CD4-positive, alpha-beta T cell (primary cell): Measurements from ENCODE around the gene RAD51B. TPM values are rescaled to one million over a fixed set of nuclear protein-coding genes. Genes with fewer than 3 reads are reported as not detected.

Experiments
- ATAC-seq: fragments of 200-7000 bp; cut with Tn5 transposase; one replicate; pipeline ENCODE4 v1.10.0; 2022; ENCODE audit warnings: mild to moderate bottlenecking; ENCODE audit not compliant: poor library complexity
- CTCF ChIA-PET: fragments of 350-600 bp; sonication (Branson Sonifier 250); formaldehyde crosslinking; loops from one replicate; lab custom pipeline; 2021; ENCODE audit warnings: antibody characterized with exemption, inconsistent platforms; lab: Charles Lee
- POLR2A ChIA-PET: fragments of 350-600 bp; sonication (Branson Sonifier 250); formaldehyde crosslinking; loops from one replicate; lab custom pipeline; 2021; ENCODE audit warnings: antibody characterized with exemption, inconsistent platforms; lab: Charles Lee
- DNase-seq, 14 experiments: peaks; one replicate each; pipeline ENCODE4 v3.0.0-alpha.2; 2013 to 2020; ENCODE audit warnings: mixed read lengths in 2 of 14
- H3K27ac ChIP-seq, 2 donors: one replicate each; pipeline versions ENCODE4 v1.5.1 to v1.7.0; 2013; ENCODE audit warnings: low read length in 2 of 2, low read depth in 1 of 2, mild to moderate bottlenecking in 1 of 2
- H3K27me3 ChIP-seq, 2 experiments: 1 replicate in 1 of 2; 2 replicates in 1 of 2; pipeline versions ENCODE4 v1.6.1 to v1.7.0; 2013; ENCODE audit warnings: low read length in 2 of 2, control low read depth in 1 of 2, mild to moderate bottlenecking in 1 of 2, moderate library complexity in 1 of 2; ENCODE audit not compliant: insufficient read depth in 2 of 2, control insufficient read depth in 1 of 2
- H3K36me3 ChIP-seq: one replicate; pipeline ENCODE4 v1.6.1; 2013; ENCODE audit warnings: low read length, control low read depth; ENCODE audit not compliant: insufficient read depth
- H3K4me1 ChIP-seq: one replicate; pipeline ENCODE4 v1.6.1; 2013; ENCODE audit warnings: low read length, control low read depth; ENCODE audit not compliant: insufficient read depth
- H3K4me3 ChIP-seq: one replicate; pipeline ENCODE4 v1.5.1; 2013; ENCODE audit warnings: mild to moderate bottlenecking, low read length, moderate library complexity
- H3K9me3 ChIP-seq, 2 experiments: 1 replicate in 1 of 2; 2 replicates in 1 of 2; pipeline versions ENCODE4 v1.6.1 to v1.7.0; 2013; ENCODE audit warnings: low read length in 2 of 2, mild to moderate bottlenecking in 2 of 2, control low read depth in 1 of 2, moderate library complexity in 1 of 2; ENCODE audit not compliant: control insufficient read depth in 1 of 2, insufficient read depth in 1 of 2
- H3K27ac Mint-ChIP-seq: one replicate; pipeline ENCODE4 v1.8.0; 2020; ENCODE audit warnings: mixed read lengths
- H3K27me3 Mint-ChIP-seq: one replicate; pipeline ENCODE4 v1.8.0; 2021; ENCODE audit warnings: mixed read lengths
- H3K36me3 Mint-ChIP-seq: one replicate; pipeline ENCODE4 v1.8.0; 2021; ENCODE audit warnings: low read depth, mixed read lengths
- H3K4me1 Mint-ChIP-seq: one replicate; pipeline ENCODE4 v1.8.0; 2021; ENCODE audit warnings: low read depth, mixed read lengths
- H3K4me3 Mint-ChIP-seq: one replicate; pipeline ENCODE4 v1.8.0; 2020; ENCODE audit warnings: mild to moderate bottlenecking, mixed read lengths
- H3K9me3 Mint-ChIP-seq: one replicate; pipeline ENCODE4 v1.8.0; 2020; ENCODE audit warnings: mixed read lengths
- intact Hi-C, 2 experiments: fragments of 100-400 bp; cut with DNase I in 1 of 2; cut with micrococcal nuclease in 1 of 2; formaldehyde crosslinking; loops; one replicate each; pipeline versions ENCODE4 v1.15.1 to v1.9.0; 2023 to 2025; cut with DNase I, micrococcal nuclease
- total RNA-seq, 174 experiments: library from RNA in 2 of 174; stranded (reverse) in 2 of 174; gene quantifications; one replicate each; pipeline ENCODE4 v1.2.3 and lab custom pipeline; 2021 to 2026
- TF ChIP-seq, protein P1 (sequence below): fragments of 200-600 bp; IDR thresholded peaks from one replicate; pipeline ENCODE4 v1.8.0; 2022; ENCODE audit warnings: antibody characterized with exemption, mild to moderate bottlenecking

RAD51B gene
- total RNA-seq, 2 experiments from 2014 or later = 18.4 to 20.0 TPM

- Mint-ChIP-seq H3K36me3 (no peaks in the 10 kb centered on the region), H3K27me3 (no peaks in the 10 kb centered on the region), H3K9me3 (no peaks in the 10 kb centered on the region), H3K4me3 (no peak overlapping the region), H3K27ac (no peak overlapping the region), H3K4me1 (peaks cover 44% of the 10 kb centered on the region)
- ChIA-PET CTCF (interaction anchor here (0.5 to 1.0 kb wide), 5 partner anchors 12 to 777 kb away, joined by 3 read pairs; no protein-coding TSS in a partner anchor), POLR2A (interaction anchor here (1.1 kb wide), 1 partner anchor 37 kb away, joined by 3 read pairs; no protein-coding TSS in a partner anchor)
- no peaks in the 10 kb centered on the region for H3K9me3 ChIP-seq
- ATAC-seq = no peak
- DNase-seq = peak in 1 of 14 experiments; percentile 20
- no peak overlapping the region for H3K4me3 ChIP-seq
- no peaks in the 10 kb centered on the region for H3K27me3 ChIP-seq
- peaks cover 9% of the 10 kb centered on the region for H3K4me1 ChIP-seq
- H3K27ac ChIP-seq = no peak overlapping the region
- H3K36me3 ChIP-seq = no peaks in the 10 kb centered on the region
- intact Hi-C loops = no loop called here
- TF ChIP-seq, protein P1, sequence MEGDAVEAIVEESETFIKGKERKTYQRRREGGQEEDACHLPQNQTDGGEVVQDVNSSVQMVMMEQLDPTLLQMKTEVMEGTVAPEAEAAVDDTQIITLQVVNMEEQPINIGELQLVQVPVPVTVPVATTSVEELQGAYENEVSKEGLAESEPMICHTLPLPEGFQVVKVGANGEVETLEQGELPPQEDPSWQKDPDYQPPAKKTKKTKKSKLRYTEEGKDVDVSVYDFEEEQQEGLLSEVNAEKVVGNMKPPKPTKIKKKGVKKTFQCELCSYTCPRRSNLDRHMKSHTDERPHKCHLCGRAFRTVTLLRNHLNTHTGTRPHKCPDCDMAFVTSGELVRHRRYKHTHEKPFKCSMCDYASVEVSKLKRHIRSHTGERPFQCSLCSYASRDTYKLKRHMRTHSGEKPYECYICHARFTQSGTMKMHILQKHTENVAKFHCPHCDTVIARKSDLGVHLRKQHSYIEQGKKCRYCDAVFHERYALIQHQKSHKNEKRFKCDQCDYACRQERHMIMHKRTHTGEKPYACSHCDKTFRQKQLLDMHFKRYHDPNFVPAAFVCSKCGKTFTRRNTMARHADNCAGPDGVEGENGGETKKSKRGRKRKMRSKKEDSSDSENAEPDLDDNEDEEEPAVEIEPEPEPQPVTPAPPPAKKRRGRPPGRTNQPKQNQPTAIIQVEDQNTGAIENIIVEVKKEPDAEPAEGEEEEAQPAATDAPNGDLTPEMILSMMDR = no peak
These were observed 489.3 kb downstream of the RAD51B start for GRCh38 chr14:68308726-68309520.

GRCh38 chr14:68309616-68310015 lies 490.0 kb downstream of the RAD51B start:
- Histone ChIP-seq H3K27me3 (no peaks in the 10 kb centered on the region), H3K27ac (no peak overlapping the region), H3K36me3 (no peaks in the 10 kb centered on the region), H3K4me1 (peaks cover 9% of the 10 kb centered on the region), H3K4me3 (no peak overlapping the region), H3K9me3 (no peaks in the 10 kb centered on the region)
- H3K27me3 Mint-ChIP-seq = no peaks in the 10 kb centered on the region
- TF ChIP-seq, protein P1 = no peak
- no peaks in the 10 kb centered on the region for H3K36me3 Mint-ChIP-seq
- DNase-seq (peak in 2 of 14 experiments; percentile 18 to 24), ATAC-seq (no peak)
- POLR2A ChIA-PET = no interaction called here
- H3K4me1 Mint-ChIP-seq = peaks cover 45% of the 10 kb centered on the region
- H3K9me3 Mint-ChIP-seq = no peaks in the 10 kb centered on the region
- no peak overlapping the region for H3K27ac Mint-ChIP-seq
- H3K4me3 Mint-ChIP-seq = no peak overlapping the region
- CTCF ChIA-PET = no interaction called here
- intact Hi-C loops = no loop called here

- intact Hi-C loops = no loop called here
- H3K27ac Mint-ChIP-seq = no peak overlapping the region
- CTCF ChIA-PET = no interaction called here
These were observed 492.7 kb downstream of the RAD51B start for GRCh38 chr14:68312300-68312699.

More at GRCh38 chr14:68312300-68312699, 492.7 kb downstream of the RAD51B start:
- POLR2A ChIA-PET = interaction anchor here (0.6 kb wide), 1 partner anchor 195 kb away, joined by 3 read pairs; no protein-coding TSS in a partner anchor
- Mint-ChIP-seq H3K9me3 (no peaks in the 10 kb centered on the region), H3K27me3 (no peaks in the 10 kb centered on the region), H3K4me3 (no peak overlapping the region), H3K36me3 (no peaks in the 10 kb centered on the region), H3K4me1 (peaks cover 43% of the 10 kb centered on the region)
- Histone ChIP-seq H3K27ac (no peak overlapping the region), H3K27me3 (no peaks in the 10 kb centered on the region), H3K9me3 (no peaks in the 10 kb centered on the region), H3K4me1 (peaks cover 7% of the 10 kb centered on the region), H3K36me3 (no peaks in the 10 kb centered on the region), H3K4me3 (no peak overlapping the region)
- DNase-seq (no peak), ATAC-seq (no peak)
- TF ChIP-seq, protein P1 = no peak
